GM23338 (cell line): ENCODE measurements around the gene TLE2. TPM values are rescaled to one million over a fixed set of nuclear protein-coding genes. Genes with fewer than 3 reads are reported as not detected.

Experiments
- ATAC-seq: fragments of 200-7000 bp; cut with Tn5 transposase; 3 replicates; pipeline ENCODE4 v1.9.1; 2020
- DNase-seq: peaks from one replicate; pipeline ENCODE4 v3.0.0-alpha.2; 2015; ENCODE audit warnings: low spot score
- H2AFZ ChIP-seq: fragments of 200-600 bp; sonication (generic); 2 replicates; pipeline ENCODE4 v1.8.0; 2016; ENCODE audit warnings: antibody characterized with exemption, mild to moderate bottlenecking, moderate library complexity
- H3F3A ChIP-seq: fragments of 200-600 bp; sonication (generic); replicated peaks from 2 replicates; pipeline ENCODE4 v1.8.0; 2017; ENCODE audit warnings: antibody characterized with exemption, mixed run types, low read depth
- H3K27ac ChIP-seq: fragments of 200-600 bp; sonication (generic); 2 replicates; pipeline ENCODE4 v1.6.1; 2016; ENCODE audit warnings: low read depth
- H3K27me3 ChIP-seq: fragments of 200-600 bp; sonication (generic); 2 replicates; pipeline ENCODE4 v1.8.0; 2016; ENCODE audit warnings: mild to moderate bottlenecking, mixed run types, moderate library complexity; ENCODE audit not compliant: insufficient read depth
- H3K36me3 ChIP-seq: fragments of 200-600 bp; sonication (generic); 2 replicates; pipeline ENCODE4 v1.8.0; 2016; ENCODE audit warnings: mild to moderate bottlenecking; ENCODE audit not compliant: insufficient read depth
- H3K4me1 ChIP-seq: fragments of 200-600 bp; sonication (generic); 2 replicates; pipeline ENCODE4 v1.8.0; 2016; ENCODE audit warnings: mild to moderate bottlenecking, moderate library complexity; ENCODE audit not compliant: insufficient read depth
- H3K4me2 ChIP-seq: fragments of 200-600 bp; sonication (generic); 2 replicates; pipeline ENCODE4 v1.7.1; 2017; ENCODE audit warnings: mixed run types
- H3K4me3 ChIP-seq: fragments of 200-600 bp; sonication (generic); 2 replicates; pipeline ENCODE4 v1.6.1; 2016; ENCODE audit warnings: mixed run types
- H3K79me2 ChIP-seq: fragments of 200-600 bp; sonication (generic); replicated peaks from 2 replicates; pipeline ENCODE4 v1.8.0; 2017; ENCODE audit warnings: mild to moderate bottlenecking; ENCODE audit not compliant: insufficient read depth
- H3K9me2 ChIP-seq: fragments of 200-600 bp; sonication (generic); 2 replicates; pipeline ENCODE4 v1.8.0; 2017; ENCODE audit not compliant: insufficient read depth
- H4K20me1 ChIP-seq: fragments of 200-600 bp; sonication (generic); replicated peaks from 2 replicates; pipeline ENCODE4 v1.8.0; 2017; ENCODE audit warnings: mild to moderate bottlenecking; ENCODE audit not compliant: insufficient read depth
- H3K27ac Mint-ChIP-seq: 2 replicates; pipeline ENCODE4 v1.8.0; 2020; ENCODE audit warnings: inconsistent platforms, mild to moderate bottlenecking, moderate library complexity, mixed read lengths
- H3K27me3 Mint-ChIP-seq: 3 replicates; pipeline ENCODE4 v1.8.0; 2022; ENCODE audit warnings: low read depth, mild to moderate bottlenecking, moderate library complexity, mixed read lengths, inconsistent platforms; ENCODE audit not compliant: insufficient read depth, poor library complexity
- H3K36me3 Mint-ChIP-seq: 3 replicates; pipeline ENCODE4 v1.8.0; 2021; ENCODE audit warnings: low read depth, mild to moderate bottlenecking, inconsistent platforms, moderate library complexity, mixed read lengths
- H3K4me1 Mint-ChIP-seq: 3 replicates; pipeline ENCODE4 v1.8.0; 2020; ENCODE audit warnings: mild to moderate bottlenecking, inconsistent platforms, mixed read lengths
- H3K4me3 Mint-ChIP-seq: 3 replicates; pipeline ENCODE4 v1.8.0; 2021; ENCODE audit warnings: moderate library complexity, mild to moderate bottlenecking, inconsistent platforms, mixed read lengths
- H3K9me3 Mint-ChIP-seq: 3 replicates; pipeline ENCODE4 v1.8.0; 2020; ENCODE audit warnings: moderate library complexity, mild to moderate bottlenecking, inconsistent platforms, mixed read lengths
- CREB1 ChIP-seq: fragments of 250-450 bp; sonication (Bioruptor Pico); IDR thresholded peaks from 2 replicates; pipeline ENCODE4 v1.5.0; 2020; ENCODE audit warnings: low read depth, mild to moderate bottlenecking, moderate library complexity
- EZH2 ChIP-seq: fragments of 200-600 bp; sonication (generic); IDR thresholded peaks from one replicate; pipeline ENCODE4 v1.8.0; 2017; ENCODE audit warnings: antibody characterized with exemption, mild to moderate bottlenecking, low read depth; ENCODE audit not compliant: unreplicated experiment
- EZH2phosphoT487 ChIP-seq: fragments of 200-600 bp; sonication (generic); IDR thresholded peaks from one replicate; pipeline ENCODE4 v1.8.1; 2018; ENCODE audit warnings: antibody characterized with exemption; ENCODE audit not compliant: unreplicated experiment
- JUNB ChIP-seq: IDR thresholded peaks from one replicate; pipeline ENCODE4 v1.6.1; 2016; ENCODE audit warnings: antibody characterized with exemption; ENCODE audit not compliant: unreplicated experiment
- NANOG ChIP-seq: IDR thresholded peaks from 2 replicates; pipeline ENCODE4 v1.6.1; 2016; ENCODE audit warnings: antibody characterized with exemption, borderline replicate concordance
- POLR2AphosphoS5 ChIP-seq: IDR thresholded peaks from 2 replicates; pipeline ENCODE4 v1.6.1; 2016; ENCODE audit warnings: antibody characterized with exemption, low read depth
- STAT1 ChIP-seq: IDR thresholded peaks from one replicate; pipeline ENCODE4 v1.6.1; 2016; ENCODE audit warnings: antibody characterized with exemption; ENCODE audit not compliant: unreplicated experiment
- ZNF114 ChIP-seq: fragments of 250-450 bp; sonication (Bioruptor Pico); IDR thresholded peaks from 2 replicates; pipeline ENCODE4 v1.5.0; 2020; ENCODE audit warnings: mild to moderate bottlenecking, moderate library complexity
- ZNF331 ChIP-seq: fragments of 250-450 bp; sonication (Bioruptor Pico); IDR thresholded peaks from 2 replicates; pipeline ENCODE4 v1.5.0; 2020; ENCODE audit warnings: low read depth, mild to moderate bottlenecking, moderate library complexity
- polyA plus RNA-seq: library from polyadenylated mRNA; unstranded; fragments of >200 nt; fragmentation: Nextera tagmentation; extraction: Ambion mirVana; gene quantifications from 2 replicates; pipeline ENCODE4 v1.2.1, GENCODE V29; 2016
- total RNA-seq: library from RNA; depleted of rRNA; stranded (reverse); fragments of >200 nt; shearing (Covaris generic); gene quantifications from 2 replicates; pipeline ENCODE4 v1.2.3, GENCODE V29; 2014
- TF ChIP-seq, protein P1 (sequence below): fragments of 250-450 bp; sonication (Bioruptor Pico); IDR thresholded peaks from 2 replicates; pipeline ENCODE4 v1.5.0; 2020; ENCODE audit warnings: mild to moderate bottlenecking, moderate library complexity
- TF ChIP-seq, protein P2 (sequence below), 2 experiments: fragments of 200-600 bp in 1 of 2; sonication (generic) in 1 of 2; conservative IDR thresholded peaks; 2 replicates each; pipeline versions ENCODE4 v1.5.1 to v1.6.1; 2016 to 2017; ENCODE audit warnings: antibody characterized with exemption in 2 of 2, low read depth in 2 of 2, mild to moderate bottlenecking in 2 of 2, moderate library complexity in 1 of 2
- TF ChIP-seq, protein P3 (sequence below): IDR thresholded peaks from one replicate; pipeline ENCODE4 v1.6.1; 2018; ENCODE audit warnings: antibody characterized with exemption; ENCODE audit not compliant: unreplicated experiment
- TF ChIP-seq, protein P4 (sequence below): IDR thresholded peaks from 2 replicates; pipeline ENCODE4 v1.6.1; 2016; ENCODE audit warnings: antibody characterized with exemption

TLE2 gene
- total and polyA plus RNA-seq, 2 experiments from 2014 or later = 5.2 to 22.8 TPM

DNA sequence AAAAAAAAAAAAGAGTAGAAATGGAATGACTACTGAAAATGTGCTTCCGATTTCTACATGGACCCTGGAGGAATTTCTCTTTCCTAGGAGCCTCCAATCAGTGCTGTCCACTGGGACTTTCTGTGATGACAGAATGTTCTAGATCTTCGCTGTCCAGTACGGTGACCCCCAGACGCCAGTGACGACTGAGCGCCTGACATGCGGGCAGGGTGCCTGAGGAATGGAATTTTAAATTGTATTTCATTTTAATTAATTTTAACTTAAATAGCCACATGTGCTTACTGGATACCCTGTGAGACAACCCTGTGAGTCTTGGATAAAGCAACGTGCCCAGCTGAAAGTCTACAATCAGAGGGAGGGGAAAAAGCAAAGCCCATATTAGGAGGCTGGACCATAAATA, 55.9 kb downstream of the TLE2 start:
- Mint-ChIP-seq H3K36me3 (no peaks in the 10 kb centered on the region), H3K4me1 (peaks cover 8% of the 10 kb centered on the region; the same call in 2 of the 3 replicates), H3K9me3 (no peaks in the 10 kb centered on the region), H3K27me3 (peaks cover 38% of the 10 kb centered on the region), H3K4me3 (no peak overlapping the region), H3K27ac (no peak overlapping the region)
- Histone ChIP-seq H3K9me2 (no peaks in the 10 kb centered on the region), H3K36me3 (no peaks in the 10 kb centered on the region), H3K4me3 (no peak overlapping the region), H3K4me1 (peaks cover 11% of the 10 kb centered on the region; the same call in 1 of the 2 replicates), H4K20me1 (no peaks in the 10 kb centered on the region), H3K4me2 (no peak overlapping the region), H3K27ac (no peak overlapping the region), H3K79me2 (no peaks in the 10 kb centered on the region), H2AFZ (no peak overlapping the region), H3K27me3 (peaks cover 12% of the 10 kb centered on the region), H3F3A (peaks cover 5% of the 10 kb centered on the region; the same call in 1 of the 2 replicates)
- DNase-seq = no peak
- TF ChIP-seq NANOG (no peak), EZH2 (no peak), ZNF114 (CRISPR knock-in tag) (no peak), ZNF331 (CRISPR knock-in tag) (no peak), POLR2AphosphoS5 (no peak), STAT1 (no peak), CREB1 (CRISPR knock-in tag) (no peak), EZH2phosphoT487 (no peak), JUNB (no peak)
- TF ChIP-seq, protein P1, sequence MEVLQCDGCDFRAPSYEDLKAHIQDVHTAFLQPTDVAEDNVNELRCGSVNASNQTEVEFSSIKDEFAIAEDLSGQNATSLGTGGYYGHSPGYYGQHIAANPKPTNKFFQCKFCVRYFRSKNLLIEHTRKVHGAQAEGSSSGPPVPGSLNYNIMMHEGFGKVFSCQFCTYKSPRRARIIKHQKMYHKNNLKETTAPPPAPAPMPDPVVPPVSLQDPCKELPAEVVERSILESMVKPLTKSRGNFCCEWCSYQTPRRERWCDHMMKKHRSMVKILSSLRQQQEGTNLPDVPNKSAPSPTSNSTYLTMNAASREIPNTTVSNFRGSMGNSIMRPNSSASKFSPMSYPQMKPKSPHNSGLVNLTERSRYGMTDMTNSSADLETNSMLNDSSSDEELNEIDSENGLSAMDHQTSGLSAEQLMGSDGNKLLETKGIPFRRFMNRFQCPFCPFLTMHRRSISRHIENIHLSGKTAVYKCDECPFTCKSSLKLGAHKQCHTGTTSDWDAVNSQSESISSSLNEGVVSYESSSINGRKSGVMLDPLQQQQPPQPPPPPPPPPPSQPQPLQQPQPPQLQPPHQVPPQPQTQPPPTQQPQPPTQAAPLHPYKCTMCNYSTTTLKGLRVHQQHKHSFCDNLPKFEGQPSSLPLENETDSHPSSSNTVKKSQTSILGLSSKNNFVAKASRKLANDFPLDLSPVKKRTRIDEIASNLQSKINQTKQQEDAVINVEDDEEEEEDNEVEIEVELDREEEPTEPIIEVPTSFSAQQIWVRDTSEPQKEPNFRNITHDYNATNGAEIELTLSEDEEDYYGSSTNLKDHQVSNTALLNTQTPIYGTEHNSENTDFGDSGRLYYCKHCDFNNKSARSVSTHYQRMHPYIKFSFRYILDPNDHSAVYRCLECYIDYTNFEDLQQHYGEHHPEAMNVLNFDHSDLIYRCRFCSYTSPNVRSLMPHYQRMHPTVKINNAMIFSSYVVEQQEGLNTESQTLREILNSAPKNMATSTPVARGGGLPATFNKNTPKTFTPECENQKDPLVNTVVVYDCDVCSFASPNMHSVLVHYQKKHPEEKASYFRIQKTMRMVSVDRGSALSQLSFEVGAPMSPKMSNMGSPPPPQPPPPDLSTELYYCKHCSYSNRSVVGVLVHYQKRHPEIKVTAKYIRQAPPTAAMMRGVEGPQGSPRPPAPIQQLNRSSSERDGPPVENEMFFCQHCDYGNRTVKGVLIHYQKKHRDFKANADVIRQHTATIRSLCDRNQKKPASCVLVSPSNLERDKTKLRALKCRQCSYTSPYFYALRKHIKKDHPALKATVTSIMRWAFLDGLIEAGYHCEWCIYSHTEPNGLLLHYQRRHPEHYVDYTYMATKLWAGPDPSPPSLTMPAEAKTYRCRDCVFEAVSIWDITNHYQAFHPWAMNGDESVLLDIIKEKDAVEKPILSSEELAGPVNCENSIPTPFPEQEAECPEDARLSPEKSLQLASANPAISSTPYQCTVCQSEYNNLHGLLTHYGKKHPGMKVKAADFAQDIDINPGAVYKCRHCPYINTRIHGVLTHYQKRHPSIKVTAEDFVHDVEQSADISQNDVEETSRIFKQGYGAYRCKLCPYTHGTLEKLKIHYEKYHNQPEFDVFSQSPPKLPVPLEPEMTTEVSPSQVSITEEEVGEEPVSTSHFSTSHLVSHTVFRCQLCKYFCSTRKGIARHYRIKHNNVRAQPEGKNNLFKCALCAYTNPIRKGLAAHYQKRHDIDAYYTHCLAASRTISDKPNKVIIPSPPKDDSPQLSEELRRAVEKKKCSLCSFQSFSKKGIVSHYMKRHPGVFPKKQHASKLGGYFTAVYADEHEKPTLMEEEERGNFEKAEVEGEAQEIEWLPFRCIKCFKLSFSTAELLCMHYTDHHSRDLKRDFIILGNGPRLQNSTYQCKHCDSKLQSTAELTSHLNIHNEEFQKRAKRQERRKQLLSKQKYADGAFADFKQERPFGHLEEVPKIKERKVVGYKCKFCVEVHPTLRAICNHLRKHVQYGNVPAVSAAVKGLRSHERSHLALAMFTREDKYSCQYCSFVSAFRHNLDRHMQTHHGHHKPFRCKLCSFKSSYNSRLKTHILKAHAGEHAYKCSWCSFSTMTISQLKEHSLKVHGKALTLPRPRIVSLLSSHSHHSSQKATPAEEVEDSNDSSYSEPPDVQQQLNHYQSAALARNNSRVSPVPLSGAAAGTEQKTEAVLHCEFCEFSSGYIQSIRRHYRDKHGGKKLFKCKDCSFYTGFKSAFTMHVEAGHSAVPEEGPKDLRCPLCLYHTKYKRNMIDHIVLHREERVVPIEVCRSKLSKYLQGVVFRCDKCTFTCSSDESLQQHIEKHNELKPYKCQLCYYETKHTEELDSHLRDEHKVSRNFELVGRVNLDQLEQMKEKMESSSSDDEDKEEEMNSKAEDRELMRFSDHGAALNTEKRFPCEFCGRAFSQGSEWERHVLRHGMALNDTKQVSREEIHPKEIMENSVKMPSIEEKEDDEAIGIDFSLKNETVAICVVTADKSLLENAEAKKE (CRISPR knock-in tag) = no peak
- TF ChIP-seq, protein P2, sequence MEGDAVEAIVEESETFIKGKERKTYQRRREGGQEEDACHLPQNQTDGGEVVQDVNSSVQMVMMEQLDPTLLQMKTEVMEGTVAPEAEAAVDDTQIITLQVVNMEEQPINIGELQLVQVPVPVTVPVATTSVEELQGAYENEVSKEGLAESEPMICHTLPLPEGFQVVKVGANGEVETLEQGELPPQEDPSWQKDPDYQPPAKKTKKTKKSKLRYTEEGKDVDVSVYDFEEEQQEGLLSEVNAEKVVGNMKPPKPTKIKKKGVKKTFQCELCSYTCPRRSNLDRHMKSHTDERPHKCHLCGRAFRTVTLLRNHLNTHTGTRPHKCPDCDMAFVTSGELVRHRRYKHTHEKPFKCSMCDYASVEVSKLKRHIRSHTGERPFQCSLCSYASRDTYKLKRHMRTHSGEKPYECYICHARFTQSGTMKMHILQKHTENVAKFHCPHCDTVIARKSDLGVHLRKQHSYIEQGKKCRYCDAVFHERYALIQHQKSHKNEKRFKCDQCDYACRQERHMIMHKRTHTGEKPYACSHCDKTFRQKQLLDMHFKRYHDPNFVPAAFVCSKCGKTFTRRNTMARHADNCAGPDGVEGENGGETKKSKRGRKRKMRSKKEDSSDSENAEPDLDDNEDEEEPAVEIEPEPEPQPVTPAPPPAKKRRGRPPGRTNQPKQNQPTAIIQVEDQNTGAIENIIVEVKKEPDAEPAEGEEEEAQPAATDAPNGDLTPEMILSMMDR (conservative IDR thresholded peaks at IDR 0.05; ENCODE audit: low read depth in 2 of 2) = no peak
- TF ChIP-seq, protein P3, sequence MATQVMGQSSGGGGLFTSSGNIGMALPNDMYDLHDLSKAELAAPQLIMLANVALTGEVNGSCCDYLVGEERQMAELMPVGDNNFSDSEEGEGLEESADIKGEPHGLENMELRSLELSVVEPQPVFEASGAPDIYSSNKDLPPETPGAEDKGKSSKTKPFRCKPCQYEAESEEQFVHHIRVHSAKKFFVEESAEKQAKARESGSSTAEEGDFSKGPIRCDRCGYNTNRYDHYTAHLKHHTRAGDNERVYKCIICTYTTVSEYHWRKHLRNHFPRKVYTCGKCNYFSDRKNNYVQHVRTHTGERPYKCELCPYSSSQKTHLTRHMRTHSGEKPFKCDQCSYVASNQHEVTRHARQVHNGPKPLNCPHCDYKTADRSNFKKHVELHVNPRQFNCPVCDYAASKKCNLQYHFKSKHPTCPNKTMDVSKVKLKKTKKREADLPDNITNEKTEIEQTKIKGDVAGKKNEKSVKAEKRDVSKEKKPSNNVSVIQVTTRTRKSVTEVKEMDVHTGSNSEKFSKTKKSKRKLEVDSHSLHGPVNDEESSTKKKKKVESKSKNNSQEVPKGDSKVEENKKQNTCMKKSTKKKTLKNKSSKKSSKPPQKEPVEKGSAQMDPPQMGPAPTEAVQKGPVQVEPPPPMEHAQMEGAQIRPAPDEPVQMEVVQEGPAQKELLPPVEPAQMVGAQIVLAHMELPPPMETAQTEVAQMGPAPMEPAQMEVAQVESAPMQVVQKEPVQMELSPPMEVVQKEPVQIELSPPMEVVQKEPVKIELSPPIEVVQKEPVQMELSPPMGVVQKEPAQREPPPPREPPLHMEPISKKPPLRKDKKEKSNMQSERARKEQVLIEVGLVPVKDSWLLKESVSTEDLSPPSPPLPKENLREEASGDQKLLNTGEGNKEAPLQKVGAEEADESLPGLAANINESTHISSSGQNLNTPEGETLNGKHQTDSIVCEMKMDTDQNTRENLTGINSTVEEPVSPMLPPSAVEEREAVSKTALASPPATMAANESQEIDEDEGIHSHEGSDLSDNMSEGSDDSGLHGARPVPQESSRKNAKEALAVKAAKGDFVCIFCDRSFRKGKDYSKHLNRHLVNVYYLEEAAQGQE = no peak
- TF ChIP-seq, protein P4, sequence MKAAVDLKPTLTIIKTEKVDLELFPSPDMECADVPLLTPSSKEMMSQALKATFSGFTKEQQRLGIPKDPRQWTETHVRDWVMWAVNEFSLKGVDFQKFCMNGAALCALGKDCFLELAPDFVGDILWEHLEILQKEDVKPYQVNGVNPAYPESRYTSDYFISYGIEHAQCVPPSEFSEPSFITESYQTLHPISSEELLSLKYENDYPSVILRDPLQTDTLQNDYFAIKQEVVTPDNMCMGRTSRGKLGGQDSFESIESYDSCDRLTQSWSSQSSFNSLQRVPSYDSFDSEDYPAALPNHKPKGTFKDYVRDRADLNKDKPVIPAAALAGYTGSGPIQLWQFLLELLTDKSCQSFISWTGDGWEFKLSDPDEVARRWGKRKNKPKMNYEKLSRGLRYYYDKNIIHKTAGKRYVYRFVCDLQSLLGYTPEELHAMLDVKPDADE = no peak
- no peak for ATAC-seq
